IgD-negative memory B cell (primary cell): ENCODE results near the gene CASZ1. TPM values are rescaled to one million over a fixed set of nuclear protein-coding genes. Genes with fewer than 3 reads are reported as not detected.

Experiments used
- H3K27ac Mint-ChIP-seq, 3 donors: one replicate each; pipeline ENCODE4 v1.8.0; 2020 to 2022; ENCODE audit warnings: mild to moderate bottlenecking in 3 of 3, mixed read lengths in 3 of 3, moderate library complexity in 1 of 3
- H3K27me3 Mint-ChIP-seq: one replicate; pipeline ENCODE4 v1.8.0; 2021; ENCODE audit warnings: mixed read lengths
- H3K36me3 Mint-ChIP-seq: one replicate; pipeline ENCODE4 v1.8.0; 2020; ENCODE audit warnings: mild to moderate bottlenecking, mixed read lengths
- H3K4me1 Mint-ChIP-seq, 3 donors: one replicate each; pipeline ENCODE4 v1.8.0; 2020 to 2022; ENCODE audit warnings: mixed read lengths in 3 of 3, mild to moderate bottlenecking in 1 of 3
- H3K4me3 Mint-ChIP-seq, 4 donors: one replicate each; pipeline ENCODE4 v1.8.0; 2020 to 2022; ENCODE audit warnings: mild to moderate bottlenecking in 4 of 4, mixed read lengths in 4 of 4, moderate library complexity in 3 of 4
- H3K9me3 Mint-ChIP-seq, 3 donors: one replicate each; pipeline ENCODE4 v1.8.0; 2020 to 2021; ENCODE audit warnings: mixed read lengths in 3 of 3, mild to moderate bottlenecking in 1 of 3
- polyA plus RNA-seq: library from polyadenylated mRNA; unstranded; fragments of 300-500 nt; fragmentation: Illumina TruSeq; gene quantifications from one replicate; pipeline ENCODE4 v1.2.3, GENCODE V29; 2021

Gene CASZ1
- polyA plus RNA-seq, 1 donor from 2014 or later: 5.6 TPM

DNA sequence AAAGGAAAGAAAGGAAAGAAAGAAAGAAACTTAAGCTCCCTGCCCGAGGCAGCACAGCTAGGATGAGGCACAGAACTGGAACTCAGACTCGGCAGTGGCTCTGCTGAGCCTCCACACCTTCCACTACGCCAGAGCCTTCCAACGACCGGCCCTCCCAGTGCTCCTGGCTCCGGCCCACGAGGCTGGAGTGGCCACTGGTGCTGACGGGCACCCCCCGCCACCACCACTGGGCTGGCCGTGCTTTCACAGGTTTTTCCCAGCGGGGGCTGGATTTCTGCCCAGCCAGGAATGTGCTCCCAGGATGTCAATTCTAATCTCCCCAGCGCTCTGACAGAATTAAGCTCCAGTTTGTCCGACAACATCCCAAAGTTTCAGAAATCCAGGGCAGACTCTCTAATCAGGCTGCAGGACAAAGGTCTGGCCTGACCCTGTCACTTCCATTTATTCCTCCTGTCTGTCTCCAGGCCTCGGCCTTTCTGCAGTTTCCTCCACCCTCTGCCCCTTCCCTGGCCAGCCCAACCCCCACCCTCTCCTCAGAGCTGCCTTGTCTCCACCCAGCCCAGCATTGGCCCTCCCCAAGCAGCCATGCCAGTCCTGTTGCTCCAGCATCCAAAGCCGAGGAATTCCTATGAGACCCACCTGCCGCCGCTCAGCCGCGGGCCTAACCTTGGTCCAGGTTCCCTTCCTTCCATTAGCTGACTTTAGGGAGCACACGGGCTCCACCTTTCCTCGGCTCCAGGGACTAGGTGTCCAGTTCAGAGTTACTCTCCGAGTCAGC, 81.9 kb downstream of the CASZ1 start:
- no peaks in the 10 kb centered on the region for H3K36me3 Mint-ChIP-seq
- H3K27me3 Mint-ChIP-seq: peaks cover 6% of the 10 kb centered on the region
- peak overlapping the region in 1 of 4 donors; percentile 54 for H3K4me3 Mint-ChIP-seq

GRCh38 chr1:10713614-10714013, 82.8 kb downstream of the CASZ1 start:
- peaks cover 4% of the 10 kb centered on the region for H3K27me3 Mint-ChIP-seq
- H3K27ac Mint-ChIP-seq: no peak overlapping the region
- peaks cover 0 to 3% (median 2%) of the 10 kb centered on the region in 3 donors for H3K4me1 Mint-ChIP-seq
- no peak overlapping the region for H3K4me3 Mint-ChIP-seq
- no peaks in the 10 kb centered on the region for H3K36me3 Mint-ChIP-seq
- H3K9me3 Mint-ChIP-seq: no peaks in the 10 kb centered on the region

More for the DNA sequence above, 81.9 kb downstream of the CASZ1 start:
- Mint-ChIP-seq H3K4me1 (peaks cover 0 to 3% (median 2%) of the 10 kb centered on the region in 3 donors), H3K9me3 (no peaks in the 10 kb centered on the region), H3K27ac (no peak overlapping the region)

- no peaks in the 10 kb centered on the region for H3K9me3 Mint-ChIP-seq
- H3K27ac Mint-ChIP-seq: no peak overlapping the region
- no peaks in the 10 kb centered on the region for H3K36me3 Mint-ChIP-seq
- H3K4me3 Mint-ChIP-seq: no peak overlapping the region
- peaks cover 4% of the 10 kb centered on the region for H3K27me3 Mint-ChIP-seq
- peaks cover 0 to 5% (median 2%) of the 10 kb centered on the region in 3 donors for H3K4me1 Mint-ChIP-seq
Measured at GRCh38 chr1:10712568-10713362, 83.7 kb downstream of the CASZ1 start.

DNA sequence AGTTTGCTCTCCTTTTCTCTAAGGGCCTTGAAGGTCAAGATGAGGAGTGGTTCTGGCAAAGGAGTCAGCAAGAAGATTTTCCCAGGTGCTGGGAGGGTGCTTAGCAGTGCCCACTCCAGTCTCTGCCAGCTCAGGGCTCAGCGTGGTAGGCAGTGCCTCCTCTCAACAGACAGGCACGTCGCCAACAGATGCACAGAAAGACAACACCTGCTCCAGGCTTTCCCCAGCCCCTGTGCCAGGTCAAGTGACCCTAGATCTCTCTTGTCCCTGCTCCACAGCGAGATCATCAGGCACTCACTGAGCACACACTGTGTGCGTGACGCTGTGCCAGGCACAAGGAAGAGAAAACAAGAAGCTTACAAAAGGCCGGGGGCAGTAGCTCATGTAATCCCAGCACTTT, 86.0 kb downstream of the CASZ1 start:
- Mint-ChIP-seq H3K4me1 (peaks cover 0 to 2% (median 0%) of the 10 kb centered on the region in 3 donors), H3K4me3 (no peak overlapping the region), H3K27me3 (peaks cover 5% of the 10 kb centered on the region), H3K27ac (no peak overlapping the region), H3K9me3 (no peaks in the 10 kb centered on the region), H3K36me3 (peaks cover 1% of the 10 kb centered on the region)

- H3K27me3 Mint-ChIP-seq: peaks cover 5% of the 10 kb centered on the region
Measured at GRCh38 chr1:10709646-10710045, 86.8 kb downstream of the CASZ1 start.

DNA sequence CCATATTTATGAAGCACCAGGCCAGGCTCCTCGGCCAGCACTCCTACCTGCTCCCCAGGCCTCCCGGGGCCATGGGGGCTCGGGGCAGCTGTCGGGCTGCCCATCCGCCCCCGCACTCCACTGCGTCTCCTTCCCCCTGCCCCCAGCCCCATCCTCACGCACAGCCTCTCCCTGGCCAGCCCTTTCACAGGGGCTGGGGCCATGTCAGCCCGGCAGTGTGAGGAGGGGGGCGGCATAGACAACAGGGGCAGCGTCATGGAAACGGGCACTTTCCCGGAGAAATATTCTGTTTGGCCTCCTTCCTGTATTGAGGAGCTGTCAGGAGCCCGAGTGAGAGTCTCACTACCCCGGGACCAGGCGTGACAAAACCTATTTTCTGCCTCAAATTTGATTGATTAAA, 87.3 kb downstream of the CASZ1 start:
- Mint-ChIP-seq H3K4me3 (no peak overlapping the region), H3K4me1 (peaks cover 0 to 2% (median 0%) of the 10 kb centered on the region in 3 donors), H3K9me3 (no peaks in the 10 kb centered on the region), H3K36me3 (peaks cover 1% of the 10 kb centered on the region), H3K27me3 (peaks cover 5% of the 10 kb centered on the region), H3K27ac (no peak overlapping the region)

More at GRCh38 chr1:10709646-10710045, 86.8 kb downstream of the CASZ1 start:
- Mint-ChIP-seq H3K36me3 (peaks cover 1% of the 10 kb centered on the region), H3K4me1 (peaks cover 0 to 2% (median 0%) of the 10 kb centered on the region in 3 donors), H3K27ac (no peak overlapping the region), H3K4me3 (no peak overlapping the region), H3K9me3 (no peaks in the 10 kb centered on the region)

DNA sequence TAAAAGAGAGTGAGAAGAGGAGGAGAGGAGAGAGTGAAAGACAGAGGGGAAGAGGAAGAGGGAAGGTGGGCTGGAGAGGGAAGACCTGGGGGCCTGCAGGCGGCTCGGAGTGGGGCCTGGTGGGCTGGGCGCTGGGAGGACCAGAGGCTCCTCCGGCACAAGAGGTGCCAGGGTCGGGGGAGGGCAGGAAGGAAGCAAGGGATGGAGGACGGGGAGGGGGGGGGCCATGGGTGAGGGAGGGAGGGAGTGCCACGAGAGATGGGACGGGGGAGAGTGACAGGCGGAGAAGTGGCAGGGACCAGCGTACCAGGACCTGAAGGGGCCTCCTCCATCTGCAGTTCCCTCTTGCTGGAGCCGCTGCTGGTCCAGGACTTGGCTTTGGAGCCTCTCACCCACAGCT, 87.7 kb downstream of the CASZ1 start:
- Mint-ChIP-seq H3K9me3 (no peaks in the 10 kb centered on the region), H3K27ac (no peak overlapping the region), H3K27me3 (peaks cover 3% of the 10 kb centered on the region), H3K4me1 (peaks cover 0 to 2% (median 0%) of the 10 kb centered on the region in 3 donors), H3K4me3 (no peak overlapping the region), H3K36me3 (peaks cover 1% of the 10 kb centered on the region)

DNA sequence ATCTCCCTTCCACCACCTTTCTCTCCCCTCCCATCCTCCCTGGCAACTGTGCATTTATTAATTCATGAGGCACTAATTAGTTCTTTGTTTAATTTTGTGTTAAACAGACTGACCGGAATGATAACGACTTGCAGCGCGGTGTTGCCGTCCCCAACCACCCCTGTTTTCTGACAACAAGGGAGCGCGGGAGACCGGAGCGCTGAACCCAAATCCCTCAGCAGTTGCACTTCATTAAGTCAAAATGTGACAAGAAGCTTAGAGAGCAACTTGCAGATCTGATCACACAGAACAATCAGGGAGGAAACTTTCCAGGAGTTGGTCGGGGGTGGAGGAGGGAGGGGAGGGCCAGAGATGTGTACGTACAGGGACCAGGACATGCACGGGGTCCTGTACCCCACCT, 89.2 kb downstream of the CASZ1 start:
- Mint-ChIP-seq H3K27ac (no peak overlapping the region), H3K4me1 (peaks cover 0 to 2% (median 0%) of the 10 kb centered on the region in 3 donors), H3K9me3 (no peaks in the 10 kb centered on the region)

GRCh38 chr1:10706376-10706913, 90.0 kb downstream of the CASZ1 start:
- Mint-ChIP-seq H3K4me3 (no peak overlapping the region), H3K9me3 (no peaks in the 10 kb centered on the region), H3K36me3 (peaks cover 1% of the 10 kb centered on the region), H3K4me1 (peaks cover 0 to 2% (median 0%) of the 10 kb centered on the region in 3 donors), H3K27me3 (peaks cover 3% of the 10 kb centered on the region), H3K27ac (no peak overlapping the region)

More for the DNA sequence above, 89.2 kb downstream of the CASZ1 start:
- peaks cover 3% of the 10 kb centered on the region for H3K27me3 Mint-ChIP-seq
- H3K36me3 Mint-ChIP-seq: peaks cover 1% of the 10 kb centered on the region
- no peak overlapping the region for H3K4me3 Mint-ChIP-seq

GRCh38 chr1:10705953-10706352, 90.5 kb downstream of the CASZ1 start:
- Mint-ChIP-seq H3K27ac (no peak overlapping the region), H3K27me3 (peaks cover 3% of the 10 kb centered on the region), H3K4me1 (peaks cover 0 to 2% (median 0%) of the 10 kb centered on the region in 3 donors)

GRCh38 chr1:10704368-10704882, 92.0 kb downstream of the CASZ1 start:
- Mint-ChIP-seq H3K36me3 (peaks cover 1% of the 10 kb centered on the region), H3K9me3 (no peaks in the 10 kb centered on the region), H3K4me3 (no peak overlapping the region), H3K27me3 (peaks cover 4% of the 10 kb centered on the region), H3K27ac (no peak overlapping the region), H3K4me1 (peaks cover 0 to 2% (median 0%) of the 10 kb centered on the region in 3 donors)

More at GRCh38 chr1:10705953-10706352, 90.5 kb downstream of the CASZ1 start:
- Mint-ChIP-seq H3K36me3 (peaks cover 1% of the 10 kb centered on the region), H3K9me3 (no peaks in the 10 kb centered on the region), H3K4me3 (no peak overlapping the region)

DNA sequence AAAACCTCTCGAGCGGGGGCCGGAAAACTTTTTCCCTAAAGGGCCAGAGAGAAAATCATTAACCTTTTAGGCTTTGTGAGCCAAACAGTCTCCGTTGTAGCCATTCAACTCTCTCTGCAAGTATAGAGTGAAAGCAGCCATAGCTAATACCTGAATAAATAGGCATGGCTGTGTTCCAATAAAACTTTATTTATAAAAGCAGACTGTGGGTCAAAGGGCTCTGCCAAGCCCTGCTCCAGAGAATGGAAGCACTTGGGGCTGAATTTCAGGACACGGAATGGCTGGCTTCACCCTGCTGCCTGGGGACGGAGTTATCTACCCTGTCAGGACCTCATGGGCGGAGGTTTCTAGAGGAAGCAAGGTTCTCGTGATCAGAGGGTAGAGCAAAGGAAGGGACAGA, 92.7 kb downstream of the CASZ1 start:
- Mint-ChIP-seq H3K4me1 (peaks cover 0 to 2% (median 0%) of the 10 kb centered on the region in 3 donors), H3K9me3 (no peaks in the 10 kb centered on the region), H3K36me3 (peaks cover 1% of the 10 kb centered on the region), H3K27ac (no peak overlapping the region), H3K27me3 (peaks cover 6% of the 10 kb centered on the region), H3K4me3 (no peak overlapping the region)

GRCh38 chr1:10701145-10701544, 95.3 kb downstream of the CASZ1 start:
- H3K27me3 Mint-ChIP-seq: peaks cover 6% of the 10 kb centered on the region
- H3K4me3 Mint-ChIP-seq: no peak overlapping the region
- no peaks in the 10 kb centered on the region for H3K9me3 Mint-ChIP-seq
- no peaks in the 10 kb centered on the region for H3K36me3 Mint-ChIP-seq
- no peak overlapping the region for H3K27ac Mint-ChIP-seq
- H3K4me1 Mint-ChIP-seq: no peaks in the 10 kb centered on the region

GRCh38 chr1:10699470-10699835, 97.0 kb downstream of the CASZ1 start:
- H3K9me3 Mint-ChIP-seq: no peaks in the 10 kb centered on the region
- H3K4me3 Mint-ChIP-seq: peak overlapping the region in 1 of 4 donors; percentile 5
- peak overlapping the region in 1 of 3 donors; percentile 48 for H3K27ac Mint-ChIP-seq
- H3K27me3 Mint-ChIP-seq: peaks cover 6% of the 10 kb centered on the region
- H3K4me1 Mint-ChIP-seq: peaks cover 0 to 3% (median 1%) of the 10 kb centered on the region in 3 donors
- H3K36me3 Mint-ChIP-seq: no peaks in the 10 kb centered on the region
